ENCODE results near the gene ZHX3. TPM values are rescaled to one million over a fixed set of nuclear protein-coding genes. Genes with fewer than 3 reads are reported as not detected.

The ZHX3 gene
- total and polyA plus RNA-seq, 9 donors, result 5.7 to 11.4 (median 7.8) TPM

DNA sequence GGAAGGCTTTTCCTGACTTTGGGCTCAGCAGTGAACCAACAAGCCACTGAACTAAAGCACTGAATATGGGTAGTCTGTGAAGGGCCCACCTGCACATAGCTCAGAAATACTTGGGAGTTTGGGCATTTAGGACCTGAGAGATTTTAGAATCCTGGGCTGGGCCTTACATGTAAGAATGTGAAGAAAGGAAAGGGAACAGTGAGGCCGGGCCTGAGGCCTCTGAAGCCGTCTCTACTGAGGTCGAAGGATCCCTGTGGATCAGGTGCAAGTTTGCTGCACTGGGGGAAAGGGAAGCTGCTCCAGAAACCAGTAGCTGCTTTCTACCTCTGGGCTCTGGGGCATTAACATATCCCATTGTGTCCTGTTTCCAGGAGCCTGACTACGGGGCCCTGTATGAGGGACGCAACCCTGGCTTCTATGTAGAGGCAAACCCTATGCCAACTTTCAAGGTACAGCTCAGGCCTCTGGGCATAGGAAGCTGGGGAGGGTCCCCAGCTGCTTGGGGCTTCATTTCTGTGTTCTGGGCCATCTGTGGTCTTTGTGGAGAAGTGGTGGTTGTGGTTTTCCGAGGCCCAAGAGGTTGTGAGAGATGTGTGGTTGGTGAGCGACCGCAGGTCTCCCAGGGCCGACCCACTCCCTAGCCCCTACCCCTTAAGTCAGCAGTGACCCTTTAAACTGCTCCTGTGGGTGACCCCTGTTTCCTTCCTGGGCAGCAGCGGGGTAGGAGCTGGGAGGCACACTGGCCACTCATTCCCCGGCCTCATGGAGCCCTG lies 149.9 kb downstream of the ZHX3 start:
- Histone ChIP-seq H3K4me3 (ENCODE audit: low read length) (no peak overlapping the region), H3K36me3 (ENCODE audit: control insufficient read depth, insufficient read depth, low read length) (peaks cover 97% of the 10 kb centered on the region), H3K27ac (ENCODE audit: low read length) (no peak overlapping the region), H3K27me3 (ENCODE audit: control insufficient read depth, insufficient read depth, low read length) (no peaks in the 10 kb centered on the region), H3K4me1 (ENCODE audit: control insufficient read depth, insufficient read depth, low read length) (peaks cover 3% of the 10 kb centered on the region), H3K9me3 (replicated peaks; ENCODE audit: control insufficient read depth, low read depth, low read length) (no peaks in the 10 kb centered on the region)
- 89% methylated on average over 7 of the region's 11 CpGs for WGBS (ENCODE audit: insufficient coverage)
- no peak for DNase-seq

DNA sequence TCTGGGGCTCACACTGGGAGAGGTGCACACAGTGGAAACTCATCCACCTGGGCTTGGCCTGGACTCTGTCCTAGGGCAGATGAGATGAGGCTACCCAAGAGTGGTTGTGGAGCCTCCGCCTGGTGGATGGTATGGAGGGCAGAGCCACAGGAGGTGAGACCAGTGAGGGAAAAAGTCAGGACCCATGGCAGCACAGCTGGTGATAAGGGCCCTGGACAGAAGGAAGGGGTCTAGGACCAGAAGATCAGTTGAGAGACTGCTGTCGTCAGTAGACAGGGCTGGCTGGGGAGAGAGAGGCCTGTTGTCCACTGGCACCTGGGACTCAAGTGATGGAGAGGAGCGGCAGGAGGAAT lies 150.4 kb downstream of the ZHX3 start:
- Histone ChIP-seq H3K4me1 (ENCODE audit: control insufficient read depth, insufficient read depth, low read length) (no peaks in the 10 kb centered on the region), H3K4me3 (ENCODE audit: low read length) (no peak overlapping the region), H3K9me3 (replicated peaks; ENCODE audit: control insufficient read depth, low read depth, low read length) (no peaks in the 10 kb centered on the region), H3K27ac (ENCODE audit: low read length) (no peak overlapping the region), H3K27me3 (ENCODE audit: control insufficient read depth, insufficient read depth, low read length) (no peaks in the 10 kb centered on the region), H3K36me3 (ENCODE audit: control insufficient read depth, insufficient read depth, low read length) (peaks cover 97% of the 10 kb centered on the region)
- DNase-seq, result no peak
- WGBS (ENCODE audit: insufficient coverage), result 86% methylated on average over 3 of the region's 3 CpGs

DNA sequence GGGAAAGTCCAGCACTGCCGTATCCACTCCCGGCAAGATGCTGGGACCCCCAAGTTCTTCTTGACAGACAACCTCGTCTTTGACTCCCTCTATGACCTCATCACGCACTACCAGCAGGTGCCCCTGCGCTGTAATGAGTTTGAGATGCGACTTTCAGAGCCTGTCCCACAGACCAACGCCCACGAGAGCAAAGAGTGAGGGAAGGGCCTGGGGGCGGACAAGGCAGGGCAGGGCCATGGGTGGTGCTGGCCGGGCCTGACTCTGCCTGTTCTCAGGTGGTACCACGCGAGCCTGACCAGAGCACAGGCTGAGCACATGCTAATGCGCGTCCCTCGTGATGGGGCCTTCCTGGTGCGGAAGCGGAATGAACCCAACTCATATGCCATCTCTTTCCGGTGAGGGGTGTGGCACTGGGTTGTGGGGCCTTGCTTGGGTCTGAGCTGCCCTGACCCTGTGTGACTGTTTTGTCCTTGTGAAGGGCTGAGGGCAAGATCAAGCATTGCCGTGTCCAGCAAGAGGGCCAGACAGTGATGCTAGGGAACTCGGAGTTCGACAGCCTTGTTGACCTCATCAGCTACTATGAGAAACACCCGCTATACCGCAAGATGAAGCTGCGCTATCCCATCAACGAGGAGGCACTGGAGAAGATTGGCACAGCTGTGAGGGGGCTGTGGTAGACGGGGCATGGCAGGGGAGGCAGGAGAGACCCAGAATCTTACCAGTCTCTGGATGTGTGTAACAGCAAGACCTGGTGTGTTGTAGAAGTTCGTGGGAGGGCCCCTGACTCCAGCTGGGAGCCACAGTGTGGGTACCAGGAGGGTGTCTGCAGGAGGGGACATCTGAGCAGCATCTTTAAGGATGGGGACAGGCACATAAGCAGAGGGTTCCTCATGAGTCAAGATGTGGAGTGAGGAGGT lies 151.1 kb downstream of the ZHX3 start:
- H3K4me3 ChIP-seq (ENCODE audit: low read length), result no peak overlapping the region
- H3K36me3 ChIP-seq (ENCODE audit: control insufficient read depth, insufficient read depth, low read length), result peaks cover 96% of the 10 kb centered on the region
- no peak overlapping the region for H3K27ac ChIP-seq (ENCODE audit: low read length)
- no peaks in the 10 kb centered on the region for H3K4me1 ChIP-seq (ENCODE audit: control insufficient read depth, insufficient read depth, low read length)
- H3K27me3 ChIP-seq (ENCODE audit: control insufficient read depth, insufficient read depth, low read length), result no peaks in the 10 kb centered on the region
- WGBS (ENCODE audit: insufficient coverage), result 94% methylated on average over 26 of the region's 27 CpGs
- no peaks in the 10 kb centered on the region for H3K9me3 ChIP-seq (replicated peaks; ENCODE audit: control insufficient read depth, low read depth, low read length)
- no peak for DNase-seq

DNA sequence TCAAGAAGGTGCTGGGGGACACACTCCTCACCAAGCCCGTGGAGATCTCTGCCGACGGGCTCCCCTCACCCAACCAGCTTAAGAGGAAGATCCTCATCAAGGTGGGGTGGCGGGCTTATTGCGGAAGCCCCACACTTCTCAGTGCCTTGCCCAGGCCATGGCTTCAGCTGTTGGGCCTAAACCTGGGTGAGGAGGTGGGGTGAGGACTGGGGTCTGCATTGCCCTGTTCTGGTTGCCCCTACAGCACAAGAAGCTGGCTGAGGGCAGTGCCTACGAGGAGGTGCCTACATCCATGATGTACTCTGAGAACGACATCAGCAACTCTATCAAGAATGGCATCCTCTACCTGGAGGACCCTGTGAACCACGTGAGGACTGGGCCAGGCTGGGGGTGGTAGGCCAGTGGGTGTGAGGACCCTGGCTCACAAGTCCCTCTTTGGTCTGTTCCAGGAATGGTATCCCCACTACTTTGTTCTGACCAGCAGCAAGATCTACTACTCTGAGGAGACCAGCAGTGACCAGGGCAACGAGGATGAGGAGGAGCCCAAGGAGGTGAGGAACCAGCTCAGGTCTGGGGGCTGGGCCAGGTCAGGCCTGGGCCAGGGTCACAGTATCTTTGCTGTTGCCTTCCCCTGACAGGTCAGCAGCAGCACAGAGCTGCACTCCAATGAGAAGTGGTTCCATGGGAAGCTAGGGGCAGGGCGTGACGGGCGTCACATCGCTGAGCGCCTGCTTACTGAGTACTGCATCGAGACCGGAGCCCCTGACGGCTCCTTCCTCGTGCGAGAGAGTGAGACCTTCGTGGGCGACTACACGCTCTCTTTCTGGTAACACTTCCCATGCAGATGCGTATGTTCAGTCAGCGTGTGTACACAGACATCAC lies 152.3 kb downstream of the ZHX3 start:
- Histone ChIP-seq H3K9me3 (replicated peaks; ENCODE audit: control insufficient read depth, low read depth, low read length) (no peaks in the 10 kb centered on the region), H3K27ac (ENCODE audit: low read length) (no peak overlapping the region), H3K4me3 (ENCODE audit: low read length) (no peak overlapping the region), H3K36me3 (ENCODE audit: control insufficient read depth, insufficient read depth, low read length) (peaks cover 97% of the 10 kb centered on the region), H3K27me3 (ENCODE audit: control insufficient read depth, insufficient read depth, low read length) (no peaks in the 10 kb centered on the region), H3K4me1 (ENCODE audit: control insufficient read depth, insufficient read depth, low read length) (no peaks in the 10 kb centered on the region)
- WGBS (ENCODE audit: insufficient coverage), result 92% methylated on average over 16 of the region's 24 CpGs
- no peak for DNase-seq

DNA sequence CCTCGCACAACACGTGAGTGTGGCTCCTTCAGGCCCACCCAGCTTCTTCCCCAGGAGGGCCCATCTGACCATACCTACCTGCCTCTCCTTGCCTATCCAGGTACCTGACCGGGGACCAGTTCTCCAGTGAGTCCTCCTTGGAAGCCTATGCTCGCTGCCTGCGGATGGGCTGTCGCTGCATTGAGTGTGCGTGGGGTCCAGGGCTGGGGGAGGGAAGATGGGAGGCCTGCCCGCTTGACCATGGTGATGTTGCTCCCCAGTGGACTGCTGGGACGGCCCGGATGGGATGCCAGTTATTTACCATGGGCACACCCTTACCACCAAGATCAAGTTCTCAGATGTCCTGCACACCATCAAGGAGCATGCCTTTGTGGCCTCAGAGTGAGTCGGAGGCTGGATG lies 153.7 kb downstream of the ZHX3 start:
- Histone ChIP-seq H3K27ac (ENCODE audit: low read length) (no peak overlapping the region), H3K4me3 (ENCODE audit: low read length) (no peak overlapping the region), H3K4me1 (ENCODE audit: control insufficient read depth, insufficient read depth, low read length) (no peaks in the 10 kb centered on the region), H3K9me3 (replicated peaks; ENCODE audit: control insufficient read depth, low read depth, low read length) (no peaks in the 10 kb centered on the region), H3K27me3 (ENCODE audit: control insufficient read depth, insufficient read depth, low read length) (no peaks in the 10 kb centered on the region), H3K36me3 (ENCODE audit: control insufficient read depth, insufficient read depth, low read length) (peaks cover 93% of the 10 kb centered on the region)
- DNase-seq, result no peak
- WGBS (ENCODE audit: insufficient coverage), result 97% methylated on average over 3 of the region's 11 CpGs

DNA sequence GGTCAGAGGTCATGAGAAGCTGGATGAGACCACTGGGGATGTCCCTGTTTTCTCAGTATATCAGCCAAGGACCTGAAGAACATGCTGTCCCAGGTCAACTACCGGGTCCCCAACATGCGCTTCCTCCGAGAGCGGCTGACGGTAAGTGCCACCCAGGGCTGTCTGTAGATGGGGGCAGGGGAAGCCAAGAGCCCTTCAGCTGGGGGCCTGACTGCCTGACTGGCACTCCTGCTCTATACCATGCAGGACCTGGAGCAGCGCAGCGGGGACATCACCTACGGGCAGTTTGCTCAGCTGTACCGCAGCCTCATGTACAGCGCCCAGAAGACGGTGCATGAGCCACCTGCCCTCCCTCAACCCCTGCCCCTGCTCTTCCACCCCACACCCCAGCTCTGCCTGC lies 155.1 kb downstream of the ZHX3 start:
- H3K36me3 ChIP-seq (ENCODE audit: control insufficient read depth, insufficient read depth, low read length), result peaks cover 79% of the 10 kb centered on the region

DNA sequence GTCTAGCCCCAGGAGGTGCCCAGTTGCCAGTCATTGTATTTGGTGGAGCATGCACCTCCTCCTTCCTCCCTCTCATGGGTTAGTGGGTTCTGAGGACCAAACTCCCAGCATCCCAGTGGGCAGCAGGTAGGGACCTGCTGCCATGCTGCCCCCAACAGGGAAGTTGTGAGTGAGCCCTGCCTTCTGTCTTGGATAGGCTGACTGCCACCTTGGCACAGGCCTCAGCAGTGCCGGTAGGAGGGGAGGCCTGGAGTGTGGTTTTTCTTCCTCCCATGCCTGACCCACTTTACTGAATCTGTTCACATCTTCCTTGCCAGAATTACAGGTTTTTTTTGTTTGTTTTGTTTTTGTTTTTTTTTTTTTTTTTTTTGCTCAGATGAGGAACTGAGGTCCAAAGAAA lies 155.6 kb downstream of the ZHX3 start:
- Histone ChIP-seq H3K27me3 (ENCODE audit: control insufficient read depth, insufficient read depth, low read length) (no peaks in the 10 kb centered on the region), H3K27ac (ENCODE audit: low read length) (no peak overlapping the region), H3K9me3 (replicated peaks; ENCODE audit: control insufficient read depth, low read depth, low read length) (no peaks in the 10 kb centered on the region), H3K4me3 (ENCODE audit: low read length) (no peak overlapping the region), H3K36me3 (ENCODE audit: control insufficient read depth, insufficient read depth, low read length) (peaks cover 76% of the 10 kb centered on the region), H3K4me1 (ENCODE audit: control insufficient read depth, insufficient read depth, low read length) (peaks cover 2% of the 10 kb centered on the region)
- WGBS (ENCODE audit: insufficient coverage), result no CpG with 5 or more reads among the region's 1 CpG
- no peak for DNase-seq

More for the DNA sequence above, 155.1 kb downstream of the ZHX3 start:
- DNase-seq, result no peak
- Histone ChIP-seq H3K27ac (ENCODE audit: low read length) (no peak overlapping the region), H3K9me3 (replicated peaks; ENCODE audit: control insufficient read depth, low read depth, low read length) (no peaks in the 10 kb centered on the region), H3K4me3 (ENCODE audit: low read length) (no peak overlapping the region), H3K4me1 (ENCODE audit: control insufficient read depth, insufficient read depth, low read length) (no peaks in the 10 kb centered on the region), H3K27me3 (ENCODE audit: control insufficient read depth, insufficient read depth, low read length) (no peaks in the 10 kb centered on the region)
- 96% methylated on average over 7 of the region's 11 CpGs for WGBS (ENCODE audit: insufficient coverage)

DNA sequence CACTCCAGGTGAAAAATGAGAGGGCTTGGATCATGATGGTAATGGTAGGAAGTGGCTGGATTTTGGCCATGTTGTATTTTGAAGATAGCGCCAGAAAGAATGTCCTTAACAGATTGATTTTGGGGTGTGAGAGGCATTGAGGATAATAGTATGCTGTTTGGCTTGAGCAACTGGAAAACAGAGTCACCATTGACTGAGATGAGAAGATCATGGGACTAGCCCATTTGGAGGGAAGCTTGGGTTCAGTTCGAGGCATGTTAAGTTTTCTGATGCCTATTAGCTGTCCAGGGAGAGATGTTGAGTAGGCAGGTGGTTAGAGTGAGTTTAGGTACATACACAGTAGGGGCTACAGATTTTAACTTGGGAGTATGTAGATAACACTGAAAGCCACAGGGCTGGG lies 156.8 kb downstream of the ZHX3 start:
- Histone ChIP-seq H3K27me3 (ENCODE audit: control insufficient read depth, insufficient read depth, low read length) (no peaks in the 10 kb centered on the region), H3K4me1 (ENCODE audit: control insufficient read depth, insufficient read depth, low read length) (peaks cover 13% of the 10 kb centered on the region), H3K9me3 (replicated peaks; ENCODE audit: control insufficient read depth, low read depth, low read length) (no peaks in the 10 kb centered on the region), H3K27ac (ENCODE audit: low read length) (no peak overlapping the region), H3K36me3 (ENCODE audit: control insufficient read depth, insufficient read depth, low read length) (peaks cover 70% of the 10 kb centered on the region), H3K4me3 (ENCODE audit: low read length) (no peak overlapping the region)
- WGBS (ENCODE audit: insufficient coverage), result 67% methylated on average over 2 of the region's 2 CpGs
- no peak for DNase-seq

DNA sequence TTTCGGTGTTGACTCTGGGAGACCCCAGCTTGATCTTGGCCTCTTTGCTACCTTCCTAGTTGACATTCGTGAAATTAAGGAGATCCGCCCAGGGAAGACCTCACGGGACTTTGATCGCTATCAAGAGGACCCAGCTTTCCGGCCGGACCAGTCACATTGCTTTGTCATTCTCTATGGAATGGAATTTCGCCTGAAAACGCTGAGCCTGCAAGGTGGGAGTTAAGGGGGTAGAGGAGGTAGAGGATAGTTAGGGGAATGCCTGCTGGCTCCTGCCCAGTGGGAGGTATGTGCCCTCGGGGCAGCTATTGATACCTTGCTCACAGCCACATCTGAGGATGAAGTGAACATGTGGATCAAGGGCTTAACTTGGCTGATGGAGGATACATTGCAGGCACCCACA lies 158.0 kb downstream of the ZHX3 start:
- peaks cover 61% of the 10 kb centered on the region for H3K36me3 ChIP-seq (ENCODE audit: control insufficient read depth, insufficient read depth, low read length)
- peaks cover 24% of the 10 kb centered on the region for H3K4me1 ChIP-seq (ENCODE audit: control insufficient read depth, insufficient read depth, low read length)
- 92% methylated on average over 9 of the region's 10 CpGs for WGBS (ENCODE audit: insufficient coverage)
- H3K27me3 ChIP-seq (ENCODE audit: control insufficient read depth, insufficient read depth, low read length), result no peaks in the 10 kb centered on the region
- no peak for DNase-seq
- no peak overlapping the region for H3K4me3 ChIP-seq (ENCODE audit: low read length)
- H3K27ac ChIP-seq (ENCODE audit: low read length), result no peak overlapping the region
- no peaks in the 10 kb centered on the region for H3K9me3 ChIP-seq (replicated peaks; ENCODE audit: control insufficient read depth, low read depth, low read length)

Measured in muscle of leg (tissue), 11 donors.